Measurements from ENCODE around the gene CACYBP.
"Not testable (repeated sequence)": the region's sequence is repeated elsewhere in the genome, so short reads cannot be mapped to it uniquely, and the experiment has no call there.

Gene CACYBP

GRCh38 chr1:175009532-175009931 is 9.8 kb downstream of the CACYBP start:
- DNase-seq (ENCODE audit: low spot score) = no peak

DNA sequence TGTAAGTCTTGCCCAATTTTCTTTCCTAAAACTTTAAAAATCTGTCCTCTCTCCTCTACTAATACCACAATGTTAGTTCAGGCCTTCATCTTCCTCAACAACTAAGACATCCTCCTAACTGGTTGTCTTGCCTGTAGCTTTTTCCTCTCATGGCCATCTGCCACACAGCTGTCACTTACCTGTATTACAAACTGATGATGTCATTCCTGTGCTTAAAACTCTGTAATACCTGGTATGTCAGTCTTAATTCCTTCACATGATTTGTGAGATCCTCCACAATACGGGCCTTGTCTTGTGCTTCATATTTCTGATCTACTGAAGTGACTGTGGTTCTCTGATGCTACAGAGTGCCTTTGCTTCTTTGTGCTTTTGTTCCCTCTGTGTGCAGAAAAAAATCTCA is 13.7 kb downstream of the CACYBP start:
- no peak for DNase-seq (ENCODE audit: low spot score)

- DNase-seq (ENCODE audit: low spot score) = no peak
These were observed 15.5 kb downstream of the CACYBP start for GRCh38 chr1:175015243-175015642.

DNA sequence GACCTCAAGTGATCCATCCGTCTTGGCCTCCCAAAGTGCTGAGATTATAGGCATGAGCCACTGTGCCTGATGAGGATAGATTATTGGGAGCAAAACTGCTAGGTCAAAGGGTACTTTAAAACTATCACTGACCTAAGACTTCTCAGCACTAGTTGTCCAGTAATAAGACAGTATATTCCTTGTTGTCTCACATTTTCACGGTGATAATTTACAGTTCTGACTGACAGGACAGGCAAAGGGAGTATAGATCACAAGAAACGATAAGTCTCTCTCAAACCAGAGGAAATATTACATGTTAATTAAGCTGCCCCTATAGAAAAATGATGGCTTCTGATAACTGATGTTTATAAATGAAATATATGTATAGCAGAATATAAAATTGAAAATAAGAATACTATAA is 19.8 kb downstream of the CACYBP start:
- no peak for DNase-seq (ENCODE audit: low spot score)

DNA sequence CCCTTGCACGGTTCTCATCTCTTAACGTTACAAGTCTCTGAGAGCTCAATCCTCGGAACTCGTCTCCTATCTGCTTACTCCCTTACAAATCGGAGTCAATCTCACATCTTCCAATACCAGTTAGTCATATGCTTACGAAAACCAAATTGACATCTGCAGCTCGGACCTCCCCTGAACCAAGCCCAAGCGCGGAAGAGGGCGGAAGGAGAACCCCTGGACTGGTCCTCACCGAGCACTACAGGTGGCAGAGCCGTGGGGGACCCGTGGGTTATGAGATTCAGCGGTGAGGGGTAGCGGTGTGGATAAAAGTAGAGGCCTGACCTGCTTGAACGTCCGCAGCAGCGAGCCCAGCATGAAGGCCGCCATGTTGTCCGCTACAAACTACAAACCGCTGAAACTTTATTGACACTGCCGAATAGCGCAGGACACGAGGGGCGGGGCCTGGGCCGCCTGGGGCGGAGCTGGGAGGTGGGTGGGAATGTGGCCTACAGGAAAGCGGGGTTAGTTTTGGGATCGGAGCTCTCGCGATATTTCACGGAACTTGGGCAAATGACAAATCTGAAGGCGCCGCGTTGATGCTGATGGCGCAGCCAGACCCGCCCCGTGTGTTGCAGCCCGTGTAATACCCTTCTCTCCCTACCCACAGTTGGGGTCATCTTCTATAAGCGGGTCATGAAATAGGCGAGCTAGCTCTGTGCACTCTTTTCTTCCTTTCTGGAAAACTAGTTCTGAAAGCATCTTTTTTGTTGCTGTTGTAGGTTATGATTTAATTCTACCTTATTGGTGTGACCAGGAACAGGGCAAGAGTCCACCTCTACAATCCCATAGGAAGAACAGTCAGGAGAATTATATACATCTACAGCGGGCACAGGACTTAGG is 23.5 kb downstream of the CACYBP start, which contains the start of gene MRPS14:
TSS of gene MRPS14 (minus strand) at position 383 of the 879 bp plus-strand sequence. CDS start at position 366, 17 bp downstream.
- DNase-seq (ENCODE audit: low spot score) = peak; percentile 97

DNA sequence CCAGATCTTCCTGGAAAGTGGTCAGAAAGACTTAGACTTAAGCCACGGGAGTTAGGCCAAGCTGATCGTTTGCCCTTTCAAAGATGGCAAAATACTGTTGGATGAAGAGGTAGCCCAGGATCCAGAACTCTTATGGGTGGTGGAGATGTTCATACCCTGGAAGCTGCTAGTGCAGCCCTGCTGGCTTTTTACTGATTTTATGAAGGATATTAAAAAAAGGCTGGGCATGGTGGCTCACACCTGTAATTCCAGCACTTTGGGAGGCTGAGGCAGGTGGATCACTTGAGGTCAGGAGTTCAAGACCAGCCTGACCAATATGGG is 24.1 kb downstream of the CACYBP start:
- DNase-seq (ENCODE audit: low spot score) = not testable (repeated sequence)

DNA sequence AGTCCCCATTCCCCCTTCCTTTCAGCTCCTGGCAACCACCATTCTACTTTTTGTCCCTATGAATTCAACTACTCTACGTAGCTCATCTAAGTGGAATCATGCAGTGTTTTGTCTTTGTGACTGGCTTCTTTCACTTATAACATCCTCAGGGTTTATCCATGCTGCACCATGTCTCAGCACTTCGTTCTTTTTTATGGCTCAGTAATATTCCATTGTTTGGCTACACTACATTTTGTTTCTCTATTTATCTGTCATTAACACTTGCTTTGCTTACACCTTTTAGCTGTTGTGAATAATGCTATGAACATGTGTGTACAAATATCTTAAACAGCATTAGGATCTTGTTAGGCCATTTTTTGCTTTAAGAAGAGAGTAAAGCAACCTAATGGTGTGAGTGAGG is 25.0 kb downstream of the CACYBP start:
- DNase-seq (ENCODE audit: low spot score) = no peak

DNA sequence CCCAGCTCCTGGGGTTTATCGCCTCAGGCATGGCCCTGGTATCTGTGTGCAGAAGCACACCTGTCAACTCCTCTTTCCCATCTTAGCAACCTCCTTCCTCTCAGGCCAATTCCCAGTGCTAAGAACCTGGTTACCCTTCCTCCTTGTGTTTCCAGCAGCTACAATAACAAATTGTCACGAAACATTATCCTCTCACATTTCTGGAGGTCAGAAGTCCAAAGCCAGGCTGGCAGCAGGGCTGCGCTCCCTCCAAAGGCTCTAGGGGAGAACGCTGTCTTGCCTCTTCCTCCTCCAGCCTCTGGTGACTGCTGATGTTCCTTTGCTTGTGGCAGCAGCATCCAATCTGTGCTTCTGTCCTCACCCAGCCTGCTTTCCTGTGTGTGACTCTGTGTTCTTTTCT is 34.2 kb downstream of the CACYBP start:
- no peak for DNase-seq (ENCODE audit: low spot score)

DNA sequence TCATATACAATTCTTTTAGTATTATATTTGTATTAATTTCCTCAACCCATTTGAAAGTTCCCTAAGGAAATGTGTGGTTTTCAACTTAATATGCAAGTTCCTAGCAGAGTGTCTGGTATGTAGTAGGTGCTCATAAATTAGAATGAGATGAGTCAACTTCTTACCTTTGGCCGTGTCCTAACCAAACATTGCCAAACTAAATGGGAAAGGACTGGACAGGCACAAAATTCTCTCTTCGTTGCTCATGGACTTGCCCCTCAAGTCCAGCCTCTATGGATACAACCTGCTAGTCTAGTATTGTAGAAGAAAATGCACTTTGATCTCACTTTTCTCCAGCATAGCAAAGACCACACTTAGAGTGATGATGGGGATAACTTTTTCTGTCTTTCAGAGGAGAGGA is 35.0 kb downstream of the CACYBP start:
- no peak for DNase-seq (ENCODE audit: low spot score)

DNA sequence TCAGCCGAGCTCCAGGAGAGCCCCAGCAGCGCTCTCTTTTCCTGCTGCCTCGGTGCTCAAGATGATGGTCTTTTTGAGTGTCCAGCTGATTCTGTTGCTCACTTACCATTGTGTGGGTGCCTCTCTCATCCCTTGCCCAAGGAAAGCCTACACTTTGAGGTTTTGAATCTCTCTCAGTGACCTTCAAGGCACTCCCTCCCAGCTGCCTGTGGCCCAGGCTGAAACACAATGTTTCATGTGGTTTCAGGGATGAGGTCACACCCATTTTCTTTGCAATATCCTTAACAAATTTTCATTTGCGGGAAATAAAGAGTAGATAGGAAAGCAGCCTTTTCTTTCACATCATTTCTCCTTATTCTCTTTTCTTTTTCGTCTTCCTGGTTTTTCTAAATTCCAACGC is 36.1 kb downstream of the CACYBP start:
- no peak for DNase-seq (ENCODE audit: low spot score)

GRCh38 chr1:175036476-175036875 is 36.7 kb downstream of the CACYBP start:
- DNase-seq (ENCODE audit: low spot score) = no peak

DNA sequence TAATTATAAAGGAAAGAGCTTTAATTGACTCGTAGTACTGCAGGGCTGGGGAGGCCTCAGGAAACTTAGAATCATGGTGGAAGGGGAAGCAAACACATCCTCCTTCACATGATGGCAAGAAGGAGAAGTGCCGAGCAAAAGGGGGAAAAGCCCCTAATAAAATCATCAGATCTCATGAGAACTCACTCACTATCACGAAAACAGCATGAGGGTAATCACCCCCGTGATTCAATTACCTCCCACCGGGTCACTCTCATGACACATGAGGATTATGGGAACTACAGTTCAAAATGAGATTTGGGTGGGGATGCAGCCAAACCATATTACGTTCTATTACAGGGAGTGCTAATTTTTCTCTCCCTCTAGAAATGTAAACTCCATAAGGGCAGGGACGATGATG is 37.7 kb downstream of the CACYBP start:
- no peak for DNase-seq (ENCODE audit: low spot score)

- DNase-seq (ENCODE audit: low spot score) = no peak
These were observed 40.7 kb downstream of the CACYBP start for GRCh38 chr1:175040324-175040879.

GRCh38 chr1:175042650-175043049 is 42.9 kb downstream of the CACYBP start:
- DNase-seq (ENCODE audit: low spot score) = no peak

DNA sequence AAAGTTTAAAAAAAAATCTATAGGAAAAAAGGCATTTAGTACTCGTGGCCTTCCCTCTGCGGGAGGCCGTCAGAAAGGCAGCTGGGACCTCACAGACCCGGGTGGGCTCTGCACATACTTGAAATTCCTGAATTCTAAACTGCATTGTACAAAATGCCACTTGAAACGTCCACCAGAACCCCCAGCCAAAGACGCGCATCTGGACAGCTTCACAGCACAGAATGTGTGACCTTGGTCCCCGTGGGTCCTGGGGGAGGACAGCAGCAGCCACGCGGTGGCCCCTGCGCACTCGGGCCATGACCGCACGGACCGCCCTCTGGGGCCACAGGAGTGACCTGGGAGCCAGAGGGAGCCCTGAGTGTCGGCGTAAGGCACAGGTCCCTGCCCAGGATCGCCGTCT is 44.1 kb downstream of the CACYBP start:
- no peak for DNase-seq (ENCODE audit: low spot score)

DNA sequence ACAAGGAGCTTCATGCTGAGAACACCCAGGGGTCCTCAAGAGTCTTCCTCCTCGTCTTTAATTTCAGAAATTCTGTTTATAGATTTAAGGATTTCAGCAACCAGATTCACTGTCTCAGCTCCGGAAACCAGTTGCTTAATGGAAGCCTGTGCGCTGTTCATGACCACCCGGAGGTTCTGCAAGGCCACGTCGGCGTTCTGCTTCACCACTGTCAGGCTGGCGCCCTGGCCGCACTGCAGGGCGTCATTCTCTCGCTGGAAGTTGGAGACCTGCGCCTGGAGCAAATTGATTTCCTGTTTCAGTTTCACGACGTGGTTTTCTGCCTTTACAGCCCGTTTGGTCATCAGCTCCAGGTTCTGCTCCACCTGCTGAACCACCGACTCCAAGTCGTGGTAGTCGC is 44.8 kb downstream of the CACYBP start:
- DNase-seq (ENCODE audit: low spot score) = not testable (repeated sequence)

GRCh38 chr1:175045097-175045496 is 45.4 kb downstream of the CACYBP start:
- no peak for DNase-seq (ENCODE audit: low spot score)

DNA sequence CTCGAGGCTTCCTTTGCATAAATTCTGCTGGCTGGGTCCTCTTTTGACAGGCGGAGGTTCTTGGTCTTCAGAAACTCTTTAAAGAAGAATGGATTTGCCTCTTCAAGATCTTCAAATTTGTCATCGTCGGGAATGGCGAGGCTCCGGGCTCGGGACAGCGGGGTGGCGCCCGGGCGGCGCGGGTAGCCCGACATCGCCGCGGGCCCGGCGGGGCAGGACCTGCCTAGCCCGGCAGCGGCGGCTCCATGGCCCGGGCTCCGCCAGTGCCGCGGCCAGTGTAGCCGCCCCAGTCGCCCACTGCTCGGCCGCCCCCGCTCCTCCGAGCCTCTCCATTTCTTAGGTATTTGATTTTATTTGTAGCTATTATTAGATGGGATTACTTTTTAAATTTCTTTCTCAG is 45.8 kb downstream of the CACYBP start:
- DNase-seq (ENCODE audit: low spot score) = no peak

GRCh38 chr1:175050992-175051391 is 51.2 kb downstream of the CACYBP start:
- DNase-seq (ENCODE audit: low spot score) = no peak

- no peak for DNase-seq (ENCODE audit: low spot score)
These were observed 55.0 kb downstream of the CACYBP start for GRCh38 chr1:175054736-175055135.

Data from hematopoietic multipotent progenitor cell treated with erythropoietin and hydrocortisone succinate and interleukin-3 and kit ligand, for 17 days (in vitro differentiated cells).